ENCODE measurements around the gene CLCN2.

DNA sequence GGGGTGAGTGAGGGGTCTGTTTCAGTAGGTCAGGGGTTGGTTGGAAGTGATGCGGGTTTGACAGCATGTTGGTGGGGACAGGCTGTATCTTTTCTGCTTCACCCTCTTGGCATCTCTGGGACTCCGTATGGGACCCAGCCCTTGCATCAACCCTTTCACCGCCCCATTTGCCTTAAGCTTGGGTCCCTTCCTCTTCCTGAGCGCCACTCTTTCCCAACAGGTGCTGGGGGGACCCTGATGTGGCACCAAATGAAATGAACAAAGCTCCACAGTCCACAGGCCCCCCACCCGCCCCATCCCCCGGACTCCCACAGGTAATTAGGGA lies 45.9 kb downstream of the CLCN2 start:
- TF ChIP-seq CTCF (IDR thresholded peaks at IDR 0.05), result no peak
- no peak for TF ChIP-seq POLR2AphosphoS5 (IDR thresholded peaks at IDR 0.05)
- TF ChIP-seq POLR2A (IDR thresholded peaks at IDR 0.05), result no peak
- no peak for TF ChIP-seq EP300 (IDR thresholded peaks at IDR 0.05; ENCODE audit: low read depth)
